Lung microvascular endothelial cell (primary cell): ENCODE results near the gene TNFAIP8L2. TPM values are rescaled to one million over a fixed set of nuclear protein-coding genes. Genes with fewer than 3 reads are reported as not detected.

ENCODE experiments used
- DNase-seq, 2 donors: peaks; one replicate each; pipeline versions ENCODE4 v3.0.0 to v3.0.0-alpha.2; 2010; ENCODE audit warnings: low read depth in 2 of 2
- total RNA-seq: library from RNA; depleted of rRNA; stranded (reverse); fragments of >200 nt; gene quantifications from 2 replicates; pipeline ENCODE4 v1.2.1, GENCODE V29; 2014

Gene TNFAIP8L2
- total RNA-seq, 1 donor from 2014 or later, result 0.20 TPM

DNA sequence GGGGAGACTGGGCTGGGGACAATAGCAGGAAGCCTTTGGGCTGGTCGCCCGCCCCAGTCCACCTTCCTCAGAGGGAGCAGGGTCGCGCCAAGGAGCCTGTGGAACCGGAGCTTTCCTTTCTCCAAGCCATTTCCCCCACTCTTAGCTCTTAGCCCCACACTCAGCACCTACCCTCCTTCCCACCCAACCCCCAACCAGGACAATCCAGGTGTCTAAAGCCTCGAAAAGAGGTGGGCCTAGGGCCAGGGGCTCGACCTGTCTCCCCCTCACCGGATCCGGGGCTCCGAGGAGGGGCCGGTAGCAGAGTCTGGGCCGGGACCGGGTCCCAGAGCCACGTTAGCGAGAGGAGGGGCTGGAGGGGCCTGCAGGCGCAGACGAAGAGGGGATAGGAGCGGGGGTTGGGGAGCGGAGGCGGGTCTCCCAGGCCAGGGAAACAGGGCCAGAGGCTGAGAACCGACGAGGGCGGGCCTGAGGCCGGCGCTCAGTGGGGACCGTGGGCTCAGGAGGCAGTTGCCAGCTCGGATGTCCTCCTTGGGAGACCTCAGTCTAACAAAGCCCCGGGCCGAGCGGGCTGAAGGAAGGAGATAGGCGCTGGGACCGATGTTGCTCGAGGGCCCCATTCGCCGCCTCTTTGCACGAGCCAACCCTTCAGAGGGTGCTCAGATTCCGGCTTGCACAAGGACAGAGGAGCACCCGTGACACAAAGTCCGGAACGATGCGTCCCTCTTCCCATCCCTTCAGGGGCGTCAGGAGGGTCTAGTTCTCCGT lies 11.0 kb upstream of the TNFAIP8L2 start:
- peak in 1 of 2 donors; percentile 29 for DNase-seq

DNA sequence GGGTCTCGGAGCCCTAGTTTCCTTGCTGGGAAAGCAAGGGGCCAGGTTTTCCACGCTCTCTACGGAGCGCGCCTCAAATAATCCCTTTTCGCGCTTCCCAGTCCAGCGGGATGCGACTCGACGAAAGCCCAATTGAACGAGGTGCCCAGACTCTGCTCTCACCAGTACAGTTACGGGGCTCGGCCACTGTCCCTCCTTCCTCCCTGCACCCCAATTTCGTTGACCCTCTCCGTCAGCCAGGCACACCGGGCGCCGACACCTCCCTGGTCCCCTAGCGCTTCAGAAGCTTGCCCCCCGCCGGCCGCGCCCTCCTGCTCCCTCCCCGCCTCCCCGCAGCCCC lies 10.4 kb upstream of the TNFAIP8L2 start:
- no peak for DNase-seq

DNA sequence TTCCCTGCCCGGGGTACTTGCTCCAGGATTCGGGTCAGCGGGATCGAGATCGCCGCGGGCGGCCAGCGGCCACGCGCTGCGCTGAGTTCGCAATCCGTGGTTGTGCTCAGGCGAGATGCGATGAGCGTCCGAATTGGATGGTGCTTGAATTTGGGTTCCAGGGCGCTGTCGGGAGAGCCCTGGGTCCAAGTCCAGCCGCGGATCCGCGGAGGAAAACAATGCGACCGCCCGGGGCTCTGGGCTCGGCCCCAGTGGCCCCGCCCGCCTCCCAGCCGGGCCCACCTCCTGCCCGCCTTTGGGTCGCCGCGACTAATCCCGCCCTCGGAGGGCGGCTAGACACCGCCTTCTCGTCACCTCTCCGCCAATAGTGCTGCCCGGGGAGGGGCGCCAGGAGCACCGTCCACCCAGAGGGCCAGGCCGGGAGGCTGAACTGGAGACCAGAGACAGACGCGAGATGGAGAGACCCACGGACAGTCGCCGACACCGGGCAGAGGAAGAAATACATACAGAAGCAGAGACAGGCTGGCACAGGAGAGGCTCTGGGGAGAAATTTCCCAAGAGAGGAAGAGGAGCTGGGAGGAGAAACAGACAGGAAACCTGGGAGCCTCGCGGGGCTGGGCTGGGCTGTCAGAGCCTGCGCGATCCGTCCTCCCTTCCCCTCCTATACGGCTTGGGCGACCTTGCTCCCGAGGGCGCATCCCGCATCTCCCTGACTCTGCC lies 9.9 kb upstream of the TNFAIP8L2 start, which contains the start of gene SEMA6C:
TSS of gene SEMA6C (minus strand) at position 220 of the 720 bp plus-strand sequence. CDS start 4,010 bp downstream, outside the sequence.
- DNase-seq, result peak; percentile 92 to 93

DNA sequence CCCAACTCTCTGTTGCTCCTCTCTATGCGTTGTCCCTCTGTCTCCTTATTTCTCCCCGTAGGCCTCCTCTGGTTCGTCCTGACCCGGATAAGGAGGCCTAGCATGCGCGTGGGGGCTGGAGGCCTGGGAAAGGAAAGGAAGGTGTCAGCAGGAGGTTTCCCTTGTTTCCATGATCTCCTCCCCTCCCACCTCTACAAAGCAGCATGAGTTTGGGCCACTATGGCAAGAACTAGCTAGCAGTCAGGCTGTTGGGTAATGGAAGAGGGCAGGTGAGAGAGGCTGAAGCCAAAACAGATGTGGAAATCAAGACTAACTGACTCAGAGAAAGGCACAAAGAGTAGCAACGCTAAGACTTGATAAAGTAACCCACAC lies 9.3 kb upstream of the TNFAIP8L2 start:
- DNase-seq, result peak; percentile 42 to 50

DNA sequence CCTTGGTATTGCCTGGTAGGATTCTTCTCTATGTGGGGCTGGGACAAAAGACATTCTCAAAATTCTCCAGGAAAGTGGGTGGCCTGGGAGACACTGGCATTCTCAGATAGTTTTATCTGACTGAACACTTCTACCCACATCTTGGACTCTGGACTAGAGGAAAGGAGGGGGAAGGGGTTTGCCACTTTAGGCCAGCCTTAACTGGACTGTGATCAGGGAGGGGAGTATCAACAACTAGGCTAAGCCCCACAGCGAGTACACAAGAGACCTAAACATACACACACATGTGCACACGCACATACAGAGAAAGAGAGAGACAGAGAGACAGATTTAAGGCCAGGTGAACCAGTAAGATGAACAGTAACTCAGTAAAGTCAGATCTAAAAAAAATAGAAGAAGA lies 8.8 kb upstream of the TNFAIP8L2 start:
- no peak for DNase-seq

DNA sequence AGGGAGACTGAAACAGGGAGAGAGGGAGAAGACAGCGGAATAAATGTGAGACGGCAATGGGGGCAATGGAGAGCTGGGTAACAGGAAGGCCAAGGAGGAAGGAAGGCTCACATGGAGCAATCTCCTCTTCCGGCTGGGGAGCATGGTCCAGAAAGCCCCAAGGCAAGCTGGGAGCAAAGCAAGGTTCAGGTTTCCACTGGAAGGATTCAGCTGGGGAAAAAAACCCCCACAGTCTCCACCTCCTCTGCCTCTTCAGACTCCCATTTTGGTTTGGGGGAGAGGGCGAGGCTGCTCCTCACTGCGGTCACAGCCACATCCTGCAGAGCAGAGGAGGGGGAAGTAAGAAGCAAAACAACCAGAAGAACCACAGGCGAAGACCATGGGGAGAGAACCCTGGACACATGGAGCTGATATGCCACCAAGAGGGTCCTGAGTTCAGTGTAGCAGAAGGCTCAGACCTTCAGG lies 650 bp downstream of the TNFAIP8L2 start:
- DNase-seq, result no peak

DNA sequence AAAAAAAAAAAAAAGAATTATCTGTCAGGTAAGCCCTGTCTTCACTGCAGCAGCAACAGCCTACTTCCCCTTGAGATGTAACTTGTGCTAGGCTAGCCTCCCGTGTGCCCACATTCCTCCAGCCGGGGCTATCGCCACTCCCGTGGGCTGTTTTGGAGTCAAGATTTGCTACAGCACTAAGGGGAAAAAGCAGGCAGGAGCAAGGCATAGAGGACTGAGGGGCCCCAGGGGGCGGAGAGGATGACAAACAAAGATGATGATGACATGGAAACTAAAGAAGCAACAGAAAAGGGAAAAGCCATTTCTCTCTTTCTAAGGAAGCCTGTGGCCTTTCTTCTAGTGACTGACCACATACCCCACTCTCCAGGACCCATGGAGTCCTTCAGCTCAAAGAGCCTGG lies 1.9 kb downstream of the TNFAIP8L2 start:
- no peak for DNase-seq

DNA sequence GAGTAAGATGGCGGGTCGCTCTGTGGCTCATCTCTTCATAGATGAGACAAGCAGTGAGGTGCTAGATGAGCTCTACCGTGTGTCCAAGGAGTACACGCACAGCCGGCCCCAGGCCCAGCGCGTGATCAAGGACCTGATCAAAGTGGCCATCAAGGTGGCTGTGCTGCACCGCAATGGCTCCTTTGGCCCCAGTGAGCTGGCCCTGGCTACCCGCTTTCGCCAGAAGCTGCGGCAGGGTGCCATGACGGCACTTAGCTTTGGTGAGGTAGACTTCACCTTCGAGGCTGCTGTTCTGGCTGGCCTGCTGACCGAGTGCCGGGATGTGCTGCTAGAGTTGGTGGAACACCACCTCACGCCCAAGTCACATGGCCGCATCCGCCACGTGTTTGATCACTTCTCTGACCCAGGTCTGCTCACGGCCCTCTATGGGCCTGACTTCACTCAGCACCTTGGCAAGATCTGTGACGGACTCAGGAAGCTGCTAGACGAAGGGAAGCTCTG lies 2.4 kb downstream of the TNFAIP8L2 start:
- DNase-seq, result peak in 1 of 2 donors; percentile 75

DNA sequence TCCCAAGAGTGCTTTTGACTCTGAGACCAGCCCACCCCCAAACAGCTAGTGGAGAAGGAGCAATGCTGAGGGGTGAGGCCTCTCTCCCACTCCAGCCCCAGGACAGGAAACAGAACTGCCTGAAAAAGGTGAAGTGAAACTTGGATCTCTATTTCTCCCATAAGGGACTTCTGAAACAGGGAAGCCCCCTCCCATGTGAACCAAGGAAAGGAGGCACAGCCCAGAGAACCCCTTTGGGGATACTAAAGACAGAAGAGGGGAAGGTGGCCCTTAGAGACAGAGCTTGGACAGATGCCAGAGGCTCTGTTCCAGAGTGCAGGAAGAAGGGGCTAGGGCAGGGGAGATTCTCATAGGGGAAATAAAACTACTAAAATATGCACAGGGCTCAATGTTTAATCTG lies 2.9 kb downstream of the TNFAIP8L2 start:
- no peak for DNase-seq

DNA sequence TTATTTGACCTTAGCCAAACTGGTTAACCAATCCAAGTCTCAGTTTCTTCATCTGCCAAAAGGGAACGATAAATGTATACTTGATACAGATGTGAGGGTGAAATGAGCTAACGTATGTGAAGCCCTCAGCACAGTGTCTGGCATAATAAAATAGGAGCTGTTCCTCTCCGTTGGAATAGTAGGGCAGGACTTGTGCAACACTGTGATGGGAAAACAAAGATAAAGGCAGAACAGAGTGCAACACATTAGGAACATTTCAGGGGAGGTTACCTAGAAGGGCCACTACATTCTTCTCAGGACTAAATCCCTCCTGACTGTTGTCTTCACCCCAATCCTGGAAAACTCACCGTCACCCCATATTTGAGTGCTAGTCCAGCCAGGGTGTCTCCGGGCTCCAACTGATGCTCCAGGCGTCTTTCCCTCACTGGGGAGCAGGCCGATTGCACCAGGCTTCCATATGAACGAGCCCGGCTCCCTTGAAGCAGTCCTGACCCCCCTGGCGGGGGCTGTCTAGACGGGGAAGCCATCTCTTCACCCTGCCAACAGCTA lies 8.4 kb downstream of the TNFAIP8L2 start:
- peak in 1 of 2 donors; percentile 16 for DNase-seq

DNA sequence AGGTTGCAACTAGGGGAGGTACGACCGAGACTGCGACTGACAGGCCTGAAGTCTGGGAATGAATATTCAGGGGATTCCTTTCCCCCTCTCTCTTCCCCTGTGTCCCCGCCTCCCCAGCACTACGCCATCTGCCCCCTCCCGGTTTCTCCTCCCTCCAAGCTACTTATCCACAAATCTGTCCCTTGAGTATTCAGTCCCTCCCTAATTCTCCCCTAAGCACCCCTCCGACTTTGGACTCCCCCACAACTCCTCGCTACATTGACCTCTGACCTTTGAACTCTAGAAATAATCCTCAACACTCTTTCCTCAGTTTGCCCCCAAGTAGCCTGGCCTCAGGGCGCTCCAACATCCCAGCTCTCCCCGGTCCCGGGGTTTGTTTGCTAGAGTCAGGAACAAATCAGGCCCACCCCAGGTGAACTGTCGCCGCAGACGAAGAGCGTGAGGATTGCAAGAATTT lies 8.9 kb downstream of the TNFAIP8L2 start:
- peak; percentile 33 to 46 for DNase-seq

DNA sequence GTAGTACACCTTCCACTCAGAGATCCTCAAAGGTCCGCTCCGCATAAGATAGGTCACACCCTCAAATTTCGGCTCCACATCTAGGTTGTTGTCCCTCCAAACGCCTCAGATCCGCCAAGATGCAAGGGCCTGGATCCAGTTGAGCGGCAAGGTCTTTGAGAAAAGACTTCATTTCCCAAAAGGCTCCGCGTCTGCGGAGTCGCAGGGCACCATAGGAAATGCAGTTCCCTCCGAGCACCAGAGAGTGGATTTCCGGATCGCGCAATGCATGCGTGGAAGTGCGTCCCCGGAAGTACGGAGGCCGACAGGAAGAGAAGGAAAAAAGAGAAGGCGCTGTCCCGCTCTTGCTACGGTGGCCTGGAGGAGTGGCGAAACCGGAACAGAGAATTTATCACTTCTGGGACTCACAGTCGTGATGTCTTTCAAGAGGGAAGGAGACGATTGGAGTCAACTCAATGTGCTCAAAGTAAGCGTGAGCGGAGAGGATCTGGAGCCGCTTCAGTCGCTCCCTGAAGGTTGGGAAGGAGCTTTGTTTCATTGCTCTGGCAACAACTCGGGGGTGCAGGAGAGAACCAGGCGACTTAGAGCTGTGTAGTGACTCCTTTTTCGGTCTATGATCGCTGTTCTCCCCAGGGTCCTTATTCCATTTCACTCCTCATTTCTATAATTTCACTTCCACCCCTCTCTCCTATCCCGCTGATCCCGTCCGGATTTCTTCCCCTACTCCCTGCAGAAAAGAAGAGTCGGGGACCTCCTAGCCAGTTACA lies 9.5 kb downstream of the TNFAIP8L2 start, which contains the start of the genes LYSMD1 and SCNM1:
TSS of gene LYSMD1 (minus strand) at position 165 of the 767 bp plus-strand sequence. CDS start 644 bp downstream, outside the sequence.
TSS of gene SCNM1 (plus strand) at position 407 of the 767 bp plus-strand sequence. CDS start at position 416, 9 bp downstream.
- peak; percentile 97 to 99 for DNase-seq

DNA sequence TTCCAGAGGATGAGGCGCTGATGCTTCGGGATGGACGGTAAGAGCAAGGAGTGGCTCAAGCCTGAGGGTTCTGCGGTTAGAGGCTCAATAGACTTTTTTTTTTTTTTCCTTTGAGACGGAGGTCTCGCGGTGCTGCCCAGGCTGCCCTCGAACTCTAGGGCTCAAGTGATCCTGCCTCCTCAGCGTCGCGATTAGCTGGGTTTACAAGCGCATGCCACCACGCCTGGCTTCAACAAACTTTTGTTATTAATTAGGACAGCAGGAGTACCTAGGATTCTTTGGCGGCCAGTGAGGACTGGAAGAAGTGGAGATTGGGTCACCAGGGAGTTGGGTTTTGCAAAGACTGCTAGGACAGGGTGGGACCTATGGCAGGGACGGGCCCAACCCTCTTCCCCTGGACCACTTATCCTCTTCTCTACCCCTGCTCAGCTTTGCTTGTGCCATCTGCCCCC lies 10.1 kb downstream of the TNFAIP8L2 start:
- DNase-seq, result peak; percentile 20 to 64

DNA sequence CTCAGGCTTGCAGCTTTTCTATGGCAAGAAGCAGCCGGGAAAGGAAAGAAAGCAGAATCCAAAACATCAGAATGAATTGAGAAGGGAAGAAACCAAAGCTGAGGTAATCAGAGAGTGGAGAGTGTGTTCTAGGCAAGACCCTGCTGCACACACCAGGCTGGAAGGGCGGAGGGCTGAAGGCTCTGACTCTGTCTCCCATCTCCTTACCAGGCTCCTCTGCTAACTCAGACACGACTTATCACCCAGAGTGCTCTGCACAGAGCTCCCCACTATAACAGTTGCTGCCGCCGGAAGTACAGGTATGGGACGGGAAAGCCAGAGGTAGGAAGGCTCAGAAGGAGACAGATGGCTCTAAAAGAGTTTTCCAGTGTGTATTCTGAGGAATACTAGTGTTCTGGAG lies 10.7 kb downstream of the TNFAIP8L2 start:
- no peak for DNase-seq

DNA sequence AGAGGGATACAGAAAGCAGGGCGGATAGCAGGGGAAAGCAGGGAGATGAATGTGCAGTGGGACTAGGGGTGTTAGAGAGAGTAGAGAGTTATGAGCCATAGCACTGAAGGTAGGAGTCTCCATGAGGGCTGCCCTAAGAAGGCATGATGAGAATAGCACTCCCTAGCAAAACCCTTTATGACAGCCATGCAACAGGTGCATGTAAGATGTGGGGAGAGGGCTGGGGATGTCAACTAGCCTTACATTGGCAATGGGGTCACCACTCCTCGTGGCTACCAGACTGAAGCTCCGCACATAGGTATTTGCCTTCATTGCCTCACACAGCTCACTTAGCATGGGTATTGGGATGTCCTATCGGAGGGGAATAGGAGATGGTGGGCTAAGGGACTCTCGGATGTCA lies 14.7 kb downstream of the TNFAIP8L2 start:
- DNase-seq, result no peak

DNA sequence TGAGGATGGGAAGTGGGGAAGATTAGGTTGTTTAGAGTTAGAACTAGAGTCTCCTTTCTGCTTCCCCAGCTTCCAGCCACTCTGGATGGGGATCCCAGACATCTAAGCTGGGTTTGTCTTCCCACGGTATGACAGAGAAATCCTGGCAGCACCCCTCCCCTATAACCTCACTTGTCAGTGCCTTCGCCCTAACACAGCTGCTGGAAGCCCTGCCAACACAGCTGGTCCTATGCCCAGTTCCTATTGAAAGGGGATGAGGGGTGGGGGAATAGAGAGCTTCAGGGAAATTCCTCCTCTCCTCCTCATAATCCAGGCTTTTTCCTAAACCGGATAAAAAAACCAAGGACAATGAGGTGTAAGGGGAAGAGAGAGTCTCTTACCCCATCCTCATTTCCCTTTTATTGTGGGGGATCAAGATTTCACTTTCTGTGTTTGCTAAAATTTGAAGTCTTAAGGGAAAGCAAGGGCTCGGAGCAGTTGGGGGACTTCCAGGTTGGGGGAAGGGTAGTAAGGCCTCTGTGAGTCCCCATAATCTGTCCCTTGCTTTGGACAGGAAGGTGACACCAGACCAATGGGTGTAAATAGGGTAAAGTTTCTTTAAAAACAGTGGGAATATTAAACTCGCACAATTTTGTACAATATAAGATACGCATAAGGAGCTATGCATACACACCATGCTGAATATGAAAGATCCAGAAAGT lies 18.7 kb downstream of the TNFAIP8L2 start:
- peak in 1 of 2 donors; percentile 33 for DNase-seq

DNA sequence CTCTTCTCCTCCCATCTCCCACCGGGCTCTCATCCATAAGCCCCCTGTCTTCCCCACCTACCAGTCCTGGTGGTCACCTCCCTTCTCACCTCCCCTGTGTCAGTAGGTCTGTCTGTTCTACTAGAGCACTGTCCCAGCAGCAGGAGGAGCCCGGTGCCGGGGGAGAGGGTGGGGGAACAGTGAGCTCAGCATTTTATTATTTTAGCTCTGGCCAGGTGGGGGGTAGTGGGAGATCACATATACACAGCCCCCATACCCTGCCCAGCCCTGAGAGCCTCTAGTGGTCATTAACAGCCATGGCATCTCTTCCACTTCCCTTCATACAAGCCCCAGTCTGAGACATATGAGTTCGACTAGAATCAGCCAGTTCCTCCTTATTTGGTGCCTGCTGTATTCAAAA lies 19.4 kb downstream of the TNFAIP8L2 start, which contains the start of gene TMOD4:
TSS of gene TMOD4 (minus strand) at position 119 of the 400 bp plus-strand sequence. CDS start 1,106 bp downstream, outside the sequence.
- peak; percentile 45 to 51 for DNase-seq

DNA sequence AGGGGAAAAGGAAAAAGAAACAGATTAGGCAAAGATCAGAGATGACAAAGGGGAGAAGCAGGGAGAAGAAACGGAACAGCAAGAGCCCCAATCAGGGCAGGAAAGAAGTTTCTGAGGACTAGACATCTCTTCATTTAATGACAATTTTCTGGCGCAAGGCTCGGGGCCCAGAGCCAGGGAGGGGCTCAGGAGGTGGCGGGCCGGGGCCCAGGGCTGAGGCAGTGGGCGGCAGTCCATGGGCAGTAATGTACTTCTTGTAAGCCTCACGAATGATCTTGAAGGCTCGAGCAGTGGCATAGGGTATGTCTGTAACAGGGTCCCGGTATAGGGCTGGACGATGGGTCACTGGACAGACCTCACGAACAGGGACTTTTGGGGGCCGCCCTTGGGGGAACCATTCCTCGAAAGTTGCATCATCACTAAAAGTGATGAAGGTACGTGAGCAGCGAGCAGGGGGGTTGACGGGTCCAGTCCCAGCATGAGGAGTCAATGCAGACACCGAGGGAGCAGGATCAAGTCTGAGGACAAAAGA lies 20.1 kb downstream of the TNFAIP8L2 start:
- no peak for DNase-seq

DNA sequence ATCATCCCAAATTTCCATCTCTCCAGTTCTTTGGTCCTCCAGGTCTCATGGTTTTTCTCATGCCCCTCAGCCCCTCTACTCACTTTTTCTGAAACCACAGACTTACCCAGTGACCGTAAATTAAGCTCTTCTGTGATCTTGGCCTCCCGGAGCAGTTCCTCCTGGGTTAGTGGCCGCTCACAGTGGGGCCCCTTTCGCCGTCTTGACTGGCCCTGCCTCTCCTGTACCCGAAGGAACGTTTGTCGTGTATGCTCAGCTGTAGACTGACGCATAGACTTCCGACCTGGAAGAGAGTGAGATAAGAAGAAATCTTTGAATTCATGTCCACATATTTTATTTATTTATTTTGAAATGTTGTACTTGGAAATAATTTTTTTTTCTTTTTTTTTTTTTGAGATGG lies 27.8 kb downstream of the TNFAIP8L2 start:
- DNase-seq, result no peak

DNA sequence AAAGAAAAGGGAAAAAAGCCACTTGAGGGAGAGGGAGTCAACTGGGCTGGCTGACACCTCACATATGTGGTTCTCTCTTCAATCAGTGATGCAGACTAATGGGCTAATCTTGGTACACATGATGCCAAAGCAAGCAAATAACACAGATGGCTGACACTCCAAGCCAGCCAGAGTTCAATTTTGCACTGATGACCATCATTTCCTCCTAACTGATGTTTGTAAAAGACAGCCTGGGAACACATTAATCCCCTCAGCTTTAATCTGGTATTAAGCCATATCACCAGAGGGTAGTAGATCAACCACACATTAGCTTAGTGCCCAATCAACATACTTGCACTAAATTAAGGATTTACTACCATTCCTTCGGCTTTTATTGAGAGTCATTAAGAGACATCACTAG lies 30.8 kb downstream of the TNFAIP8L2 start:
- DNase-seq, result no peak
